Tibial nerve (tissue), 4 donors: ENCODE results near the gene TBC1D32. TPM values are rescaled to one million over a fixed set of nuclear protein-coding genes. Genes with fewer than 3 reads are reported as not detected.

ENCODE experiments used
- DNase-seq, 2 donors: peaks; one replicate each; pipeline ENCODE4 v3.0.0-alpha.2; 2019; ENCODE audit warnings: low spot score in 2 of 2
- H3K27ac ChIP-seq, 4 donors: fragments of 200-600 bp; sonication (generic) in 3 of 4; one replicate each; pipeline ENCODE4 v1.5.1; 2017 to 2019; ENCODE audit warnings: mild to moderate bottlenecking in 1 of 4
- H3K27me3 ChIP-seq, 2 donors: fragments of 200-600 bp; sonication (generic) in 1 of 2; one replicate each; pipeline versions ENCODE4 v1.5.1 to v1.6.0; 2017 to 2019
- H3K36me3 ChIP-seq, 3 donors: fragments of 200-600 bp; sonication (generic); one replicate each; pipeline ENCODE4 v1.5.1; 2018 to 2019
- H3K4me1 ChIP-seq, 4 donors: fragments of 200-600 bp; sonication (generic) in 3 of 4; one replicate each; pipeline ENCODE4 v1.5.1; 2017 to 2019
- H3K4me3 ChIP-seq, 4 donors: fragments of 200-600 bp; sonication (generic) in 3 of 4; one replicate each; pipeline ENCODE4 v1.5.1; 2017 to 2019; ENCODE audit warnings: mild to moderate bottlenecking in 1 of 4, moderate library complexity in 1 of 4
- H3K9me3 ChIP-seq, 4 donors: fragments of 200-600 bp; sonication (generic) in 3 of 4; one replicate each; pipeline ENCODE4 v1.5.1; 2017 to 2019
- EP300 ChIP-seq, 2 donors: sonication (generic); formaldehyde crosslinking; IDR thresholded peaks; one replicate each; pipeline ENCODE4 v1.6.1; 2017; ENCODE audit warnings: antibody characterized with exemption in 2 of 2, mild to moderate bottlenecking in 1 of 2
- POLR2A ChIP-seq, 2 donors: fragments of 450-650 bp; IDR thresholded peaks; one replicate each; pipeline ENCODE4 v1.6.1; 2017; ENCODE audit warnings: antibody characterized with exemption in 2 of 2, mild to moderate bottlenecking in 2 of 2, moderate library complexity in 2 of 2
- WGBS, 2 donors: methylation state at CpG; one replicate each; pipeline ENCODE4 v1.1.5; 2018; 5-methylcytosine and 5-hydroxymethylcytosine counted together
- total RNA-seq, 4 donors: library from RNA; depleted of rRNA; stranded (reverse); fragments of >200 nt; gene quantifications; one replicate each; pipeline ENCODE4 v1.1.0, GENCODE V29; 2016
- TF ChIP-seq, protein P1 (sequence below), 5 experiments: fragments of 200-600 bp in 3 of 5; fragments of 450-650 bp in 2 of 5; sonication (generic) in 3 of 5; IDR thresholded peaks; one replicate each; pipeline ENCODE4 v1.5.1; 2016 to 2019; ENCODE audit warnings: antibody characterized with exemption in 5 of 5, mild to moderate bottlenecking in 3 of 5, moderate library complexity in 2 of 5

Gene TBC1D32
- total RNA-seq, 4 donors from 2014 or later, result 7.9 to 19.2 (median 11.4) TPM

DNA sequence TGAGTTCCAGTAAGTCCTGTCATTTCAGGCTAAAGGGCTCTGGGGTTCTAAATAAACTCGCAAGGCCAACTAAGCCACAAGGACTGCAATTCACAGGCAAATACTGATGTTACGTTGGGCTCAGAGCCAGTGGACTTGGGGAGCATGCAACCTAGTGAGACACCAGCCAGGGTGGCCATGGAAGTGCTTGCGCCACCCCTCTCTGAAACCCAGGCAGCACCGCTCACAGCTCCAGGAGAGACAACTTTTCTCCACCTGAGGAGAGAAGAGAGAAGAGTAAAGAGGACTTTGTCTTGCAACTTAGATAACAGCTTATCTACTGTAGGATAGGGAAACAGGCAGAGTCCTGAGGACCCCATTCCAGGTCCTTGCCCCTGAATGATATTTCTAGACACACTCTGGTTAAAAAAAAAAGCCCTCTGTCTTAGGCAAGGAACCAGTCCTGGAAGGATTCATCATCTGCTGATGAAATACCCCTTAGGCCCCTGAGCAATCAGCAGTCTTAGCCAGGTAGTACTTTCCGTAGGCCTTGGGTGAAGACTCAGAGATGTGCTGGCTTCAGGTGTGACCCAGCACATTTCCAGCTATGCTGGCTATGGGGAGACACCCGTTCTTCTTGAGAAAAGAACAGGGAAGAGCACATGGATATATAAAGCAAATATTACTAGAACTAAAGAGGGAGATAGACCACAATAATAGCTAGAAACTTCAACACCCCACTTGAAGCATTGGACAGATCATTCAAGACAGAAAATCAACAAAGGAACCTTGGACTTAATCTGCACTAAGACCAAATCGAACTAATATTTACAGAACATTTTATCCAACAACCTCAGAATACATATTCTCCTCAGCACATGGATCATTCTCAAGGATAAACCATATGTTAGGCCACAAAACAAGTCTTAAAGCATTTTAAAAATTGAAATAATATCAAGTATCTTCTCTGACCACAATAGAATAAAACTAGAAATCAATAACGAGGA is 31.5 kb upstream of the TBC1D32 start:
- Histone ChIP-seq H3K27me3 (no peaks in the 10 kb centered on the region), H3K27ac (no peak overlapping the region), H3K4me1 (no peaks in the 10 kb centered on the region), H3K4me3 (no peak overlapping the region), H3K9me3 (no peaks in the 10 kb centered on the region), H3K36me3 (no peaks in the 10 kb centered on the region)
- 86% methylated on average over 8 of the region's 8 CpGs for WGBS, 2 donors
- DNase-seq, result no peak
- TF ChIP-seq EP300 (IDR thresholded peaks at IDR 0.05), result no peak

GRCh38 chr6:121356575-121356974 is 22.3 kb upstream of the TBC1D32 start:
- H3K4me3 ChIP-seq, result no peak overlapping the region
- no peaks in the 10 kb centered on the region for H3K9me3 ChIP-seq
- DNase-seq, result no peak
- no peaks in the 10 kb centered on the region for H3K4me1 ChIP-seq
- no peaks in the 10 kb centered on the region for H3K36me3 ChIP-seq
- WGBS, 2 donors, result 88 to 96% methylated on average over 1 of the region's 1 CpG
- TF ChIP-seq, protein P1, sequence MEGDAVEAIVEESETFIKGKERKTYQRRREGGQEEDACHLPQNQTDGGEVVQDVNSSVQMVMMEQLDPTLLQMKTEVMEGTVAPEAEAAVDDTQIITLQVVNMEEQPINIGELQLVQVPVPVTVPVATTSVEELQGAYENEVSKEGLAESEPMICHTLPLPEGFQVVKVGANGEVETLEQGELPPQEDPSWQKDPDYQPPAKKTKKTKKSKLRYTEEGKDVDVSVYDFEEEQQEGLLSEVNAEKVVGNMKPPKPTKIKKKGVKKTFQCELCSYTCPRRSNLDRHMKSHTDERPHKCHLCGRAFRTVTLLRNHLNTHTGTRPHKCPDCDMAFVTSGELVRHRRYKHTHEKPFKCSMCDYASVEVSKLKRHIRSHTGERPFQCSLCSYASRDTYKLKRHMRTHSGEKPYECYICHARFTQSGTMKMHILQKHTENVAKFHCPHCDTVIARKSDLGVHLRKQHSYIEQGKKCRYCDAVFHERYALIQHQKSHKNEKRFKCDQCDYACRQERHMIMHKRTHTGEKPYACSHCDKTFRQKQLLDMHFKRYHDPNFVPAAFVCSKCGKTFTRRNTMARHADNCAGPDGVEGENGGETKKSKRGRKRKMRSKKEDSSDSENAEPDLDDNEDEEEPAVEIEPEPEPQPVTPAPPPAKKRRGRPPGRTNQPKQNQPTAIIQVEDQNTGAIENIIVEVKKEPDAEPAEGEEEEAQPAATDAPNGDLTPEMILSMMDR (IDR thresholded peaks at IDR 0.05), result no peak
- TF ChIP-seq POLR2A (IDR thresholded peaks at IDR 0.05) (no peak), EP300 (IDR thresholded peaks at IDR 0.05) (no peak)
- no peaks in the 10 kb centered on the region for H3K27me3 ChIP-seq
- no peak overlapping the region for H3K27ac ChIP-seq

DNA sequence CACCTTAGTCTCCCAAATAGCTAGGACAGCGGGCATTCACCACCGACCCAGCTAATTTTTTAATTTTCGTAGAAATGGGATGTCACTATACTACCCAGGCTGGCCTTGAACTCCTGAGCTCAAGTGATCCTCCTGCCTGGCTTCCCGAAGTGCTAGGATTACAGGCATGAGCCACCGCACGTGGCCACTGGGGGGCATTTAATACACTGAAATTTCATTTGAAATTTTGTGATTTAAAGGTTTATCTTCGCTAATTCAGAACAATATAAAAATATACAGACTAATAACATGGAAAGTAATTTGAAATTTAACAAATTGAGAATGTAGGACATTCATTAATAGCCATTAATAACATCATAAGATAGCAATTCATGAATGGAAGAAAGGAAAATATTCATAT is 20.5 kb upstream of the TBC1D32 start:
- WGBS, 2 donors, result 77 to 79% methylated on average over 7 of the region's 7 CpGs
- Histone ChIP-seq H3K36me3 (no peaks in the 10 kb centered on the region), H3K4me3 (no peak overlapping the region), H3K9me3 (no peaks in the 10 kb centered on the region), H3K4me1 (no peaks in the 10 kb centered on the region), H3K27ac (no peak overlapping the region), H3K27me3 (no peaks in the 10 kb centered on the region)
- no peak for DNase-seq
- TF ChIP-seq EP300 (IDR thresholded peaks at IDR 0.05) (no peak), POLR2A (IDR thresholded peaks at IDR 0.05) (no peak)
- TF ChIP-seq, protein P1 (IDR thresholded peaks at IDR 0.05), result no peak

GRCh38 chr6:121352941-121353340 is 18.7 kb upstream of the TBC1D32 start:
- 12 to 13% methylated on average over 1 of the region's 1 CpG for WGBS, 2 donors
- DNase-seq, result no peak
- H3K4me3 ChIP-seq, result no peak overlapping the region

GRCh38 chr6:121351916-121352315 is 17.6 kb upstream of the TBC1D32 start:
- Histone ChIP-seq H3K4me1 (no peaks in the 10 kb centered on the region), H3K27ac (no peak overlapping the region), H3K4me3 (no peak overlapping the region), H3K36me3 (no peaks in the 10 kb centered on the region), H3K27me3 (no peaks in the 10 kb centered on the region), H3K9me3 (no peaks in the 10 kb centered on the region)
- DNase-seq, result no peak
- TF ChIP-seq, protein P1 (IDR thresholded peaks at IDR 0.05), result no peak
- TF ChIP-seq EP300 (IDR thresholded peaks at IDR 0.05), result no peak
- TF ChIP-seq POLR2A (IDR thresholded peaks at IDR 0.05), result no peak
- 62 to 68% methylated on average over 1 of the region's 1 CpG for WGBS, 2 donors

More at GRCh38 chr6:121352941-121353340, 18.7 kb upstream of the TBC1D32 start:
- H3K27ac ChIP-seq, result no peak overlapping the region
- no peaks in the 10 kb centered on the region for H3K4me1 ChIP-seq
- no peaks in the 10 kb centered on the region for H3K27me3 ChIP-seq
- H3K36me3 ChIP-seq, result no peaks in the 10 kb centered on the region
- no peaks in the 10 kb centered on the region for H3K9me3 ChIP-seq
- TF ChIP-seq POLR2A (IDR thresholded peaks at IDR 0.05) (no peak), EP300 (IDR thresholded peaks at IDR 0.05) (no peak)
- TF ChIP-seq, protein P1 (IDR thresholded peaks at IDR 0.05), result no peak
